ENCODE measurements around the gene BZW1.
A peak's percentile ranks its signal among the peaks of the same experiment; 100 is the strongest.
"Not testable (repeated sequence)": the region's sequence is repeated elsewhere in the genome, so short reads cannot be mapped to it uniquely, and the experiment has no call there.

The BZW1 gene

GRCh38 chr2:200809506-200810251 is 2.0 kb upstream of the BZW1 start:
- no peaks in the 10 kb centered on the region for H3K27me3 Mint-ChIP-seq (ENCODE audit: low read depth)
- no peaks in the 10 kb centered on the region for H3K9me3 Mint-ChIP-seq
- peaks cover 22% of the 10 kb centered on the region for H3K4me1 Mint-ChIP-seq (ENCODE audit: low read depth)
- no peak overlapping the region for H3K27ac Mint-ChIP-seq
- H3K36me3 Mint-ChIP-seq (ENCODE audit: low read depth), result peaks cover 16% of the 10 kb centered on the region
- no peak overlapping the region for H3K4me3 Mint-ChIP-seq

GRCh38 chr2:200810252-200810997 is 1.3 kb upstream of the BZW1 start:
- Mint-ChIP-seq H3K27me3 (ENCODE audit: low read depth) (no peaks in the 10 kb centered on the region), H3K27ac (peak overlapping the region; percentile 98), H3K36me3 (ENCODE audit: low read depth) (peaks cover 23% of the 10 kb centered on the region), H3K4me3 (peak overlapping the region; percentile 90), H3K9me3 (no peaks in the 10 kb centered on the region), H3K4me1 (ENCODE audit: low read depth) (peaks cover 28% of the 10 kb centered on the region)

GRCh38 chr2:200810998-200811332 is 745 bp upstream of the BZW1 start:
- peaks cover 33% of the 10 kb centered on the region for H3K4me1 Mint-ChIP-seq (ENCODE audit: low read depth)
- H3K27me3 Mint-ChIP-seq (ENCODE audit: low read depth), result no peaks in the 10 kb centered on the region
- H3K4me3 Mint-ChIP-seq, result peak overlapping the region; percentile 90
- H3K36me3 Mint-ChIP-seq (ENCODE audit: low read depth), result peaks cover 28% of the 10 kb centered on the region
- peak overlapping the region; percentile 98 for H3K27ac Mint-ChIP-seq
- no peaks in the 10 kb centered on the region for H3K9me3 Mint-ChIP-seq

GRCh38 chr2:200812122-200813022 is 662 bp downstream of the BZW1 start:
- Mint-ChIP-seq H3K36me3 (ENCODE audit: low read depth) (peaks cover 42% of the 10 kb centered on the region), H3K27ac (peak overlapping the region; percentile 100), H3K4me3 (peak overlapping the region; percentile 100), H3K27me3 (ENCODE audit: low read depth) (no peaks in the 10 kb centered on the region), H3K4me1 (ENCODE audit: low read depth) (peaks cover 40% of the 10 kb centered on the region), H3K9me3 (no peaks in the 10 kb centered on the region)

GRCh38 chr2:200814276-200814815 is 2.6 kb downstream of the BZW1 start:
- H3K27me3 Mint-ChIP-seq (ENCODE audit: low read depth), result no peaks in the 10 kb centered on the region
- H3K9me3 Mint-ChIP-seq, result no peaks in the 10 kb centered on the region
- H3K4me3 Mint-ChIP-seq, result peak overlapping the region; percentile 59
- peaks cover 54% of the 10 kb centered on the region for H3K36me3 Mint-ChIP-seq (ENCODE audit: low read depth)
- H3K27ac Mint-ChIP-seq, result peak overlapping the region; percentile 65
- peaks cover 45% of the 10 kb centered on the region for H3K4me1 Mint-ChIP-seq (ENCODE audit: low read depth)

GRCh38 chr2:200814917-200815316 is 3.2 kb downstream of the BZW1 start:
- Mint-ChIP-seq H3K27ac (peak overlapping the region; percentile 12), H3K9me3 (no peaks in the 10 kb centered on the region), H3K4me1 (ENCODE audit: low read depth) (peaks cover 45% of the 10 kb centered on the region), H3K4me3 (no peak overlapping the region), H3K27me3 (ENCODE audit: low read depth) (no peaks in the 10 kb centered on the region), H3K36me3 (ENCODE audit: low read depth) (peaks cover 56% of the 10 kb centered on the region)

- Mint-ChIP-seq H3K36me3 (ENCODE audit: low read depth) (peaks cover 67% of the 10 kb centered on the region), H3K4me1 (ENCODE audit: low read depth) (peaks cover 36% of the 10 kb centered on the region)
- not testable (repeated sequence) for H3K27ac Mint-ChIP-seq; H3K4me3 Mint-ChIP-seq; H3K9me3 Mint-ChIP-seq; H3K27me3 Mint-ChIP-seq (ENCODE audit: low read depth)
These were observed 7.0 kb downstream of the BZW1 start for GRCh38 chr2:200818732-200819131.

GRCh38 chr2:200820573-200821234 is 9.0 kb downstream of the BZW1 start:
- peaks cover 47% of the 10 kb centered on the region for H3K36me3 Mint-ChIP-seq (ENCODE audit: low read depth)

GRCh38 chr2:200821686-200822245 is 10.1 kb downstream of the BZW1 start:
- H3K36me3 Mint-ChIP-seq (ENCODE audit: low read depth), result peaks cover 37% of the 10 kb centered on the region
- no peaks in the 10 kb centered on the region for H3K27me3 Mint-ChIP-seq (ENCODE audit: low read depth)
- H3K4me3 Mint-ChIP-seq, result no peak overlapping the region
- no peaks in the 10 kb centered on the region for H3K9me3 Mint-ChIP-seq
- H3K27ac Mint-ChIP-seq, result no peak overlapping the region
- peaks cover 13% of the 10 kb centered on the region for H3K4me1 Mint-ChIP-seq (ENCODE audit: low read depth)

More at GRCh38 chr2:200820573-200821234, 9.0 kb downstream of the BZW1 start:
- Mint-ChIP-seq H3K9me3 (no peaks in the 10 kb centered on the region), H3K27me3 (ENCODE audit: low read depth) (no peaks in the 10 kb centered on the region), H3K4me1 (ENCODE audit: low read depth) (peaks cover 19% of the 10 kb centered on the region), H3K4me3 (no peak overlapping the region), H3K27ac (no peak overlapping the region)

GRCh38 chr2:200828104-200828503 is 16.4 kb downstream of the BZW1 start:
- Mint-ChIP-seq H3K4me3 (no peak overlapping the region), H3K9me3 (no peaks in the 10 kb centered on the region), H3K27me3 (ENCODE audit: low read depth) (no peaks in the 10 kb centered on the region), H3K27ac (no peak overlapping the region), H3K36me3 (ENCODE audit: low read depth) (peaks cover 2% of the 10 kb centered on the region), H3K4me1 (ENCODE audit: low read depth) (no peaks in the 10 kb centered on the region)

GRCh38 chr2:200828572-200829257 is 17.0 kb downstream of the BZW1 start:
- no peaks in the 10 kb centered on the region for H3K9me3 Mint-ChIP-seq
- no peaks in the 10 kb centered on the region for H3K27me3 Mint-ChIP-seq (ENCODE audit: low read depth)
- H3K4me1 Mint-ChIP-seq (ENCODE audit: low read depth), result no peaks in the 10 kb centered on the region
- peaks cover 2% of the 10 kb centered on the region for H3K36me3 Mint-ChIP-seq (ENCODE audit: low read depth)
- no peak overlapping the region for H3K4me3 Mint-ChIP-seq
- H3K27ac Mint-ChIP-seq, result no peak overlapping the region

GRCh38 chr2:200829258-200829655 is 17.5 kb downstream of the BZW1 start:
- Mint-ChIP-seq H3K9me3 (no peaks in the 10 kb centered on the region), H3K27me3 (ENCODE audit: low read depth) (no peaks in the 10 kb centered on the region), H3K36me3 (ENCODE audit: low read depth) (peaks cover 2% of the 10 kb centered on the region), H3K4me1 (ENCODE audit: low read depth) (no peaks in the 10 kb centered on the region), H3K27ac (peak overlapping the region; percentile 26), H3K4me3 (no peak overlapping the region)

GRCh38 chr2:200834701-200835100 is 23.0 kb downstream of the BZW1 start:
- H3K36me3 Mint-ChIP-seq (ENCODE audit: low read depth), result no peaks in the 10 kb centered on the region
- H3K27me3 Mint-ChIP-seq (ENCODE audit: low read depth), result no peaks in the 10 kb centered on the region
- H3K27ac Mint-ChIP-seq, result no peak overlapping the region
- peaks cover 19% of the 10 kb centered on the region for H3K9me3 Mint-ChIP-seq
- no peaks in the 10 kb centered on the region for H3K4me1 Mint-ChIP-seq (ENCODE audit: low read depth)
- no peak overlapping the region for H3K4me3 Mint-ChIP-seq
